ENCODE results near the gene CDKN1B.
A peak's percentile ranks its signal among the peaks of the same experiment; 100 is the strongest.

The CDKN1B gene

DNA sequence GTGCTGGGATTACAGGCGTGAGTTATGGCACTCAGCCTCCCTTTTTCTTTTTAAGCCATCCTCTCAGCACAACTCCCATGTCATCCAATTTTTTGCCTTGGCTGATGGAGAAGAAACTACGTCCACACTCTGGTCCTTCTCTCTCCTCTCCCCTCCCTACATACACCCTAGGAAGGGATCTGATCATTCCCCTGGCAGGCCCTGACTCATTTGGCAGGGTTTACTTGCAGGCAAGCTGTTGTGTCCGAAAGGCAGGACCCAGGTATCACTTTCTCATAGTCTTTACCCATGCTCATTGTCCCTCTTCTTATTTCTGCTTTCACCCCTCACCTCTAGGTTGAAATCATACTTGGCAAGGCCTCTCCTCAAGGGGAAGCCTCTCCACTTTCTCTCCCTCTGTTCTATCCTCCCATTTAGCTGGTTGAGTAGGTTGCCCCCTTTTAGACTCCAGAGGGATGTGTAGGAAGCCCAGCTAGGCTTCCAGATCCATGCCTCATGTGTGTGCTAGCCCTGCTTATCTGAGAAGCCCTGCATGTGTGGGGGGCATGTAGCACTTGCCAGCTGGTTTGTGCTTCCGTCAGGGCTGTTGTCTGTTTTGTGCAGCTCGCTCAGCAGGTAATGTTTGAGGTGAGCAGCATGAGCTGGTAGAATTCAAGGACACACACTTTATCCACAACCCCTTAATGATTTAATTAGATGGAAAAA, 36.0 kb upstream of the CDKN1B start:
- TF ChIP-seq, protein P1, sequence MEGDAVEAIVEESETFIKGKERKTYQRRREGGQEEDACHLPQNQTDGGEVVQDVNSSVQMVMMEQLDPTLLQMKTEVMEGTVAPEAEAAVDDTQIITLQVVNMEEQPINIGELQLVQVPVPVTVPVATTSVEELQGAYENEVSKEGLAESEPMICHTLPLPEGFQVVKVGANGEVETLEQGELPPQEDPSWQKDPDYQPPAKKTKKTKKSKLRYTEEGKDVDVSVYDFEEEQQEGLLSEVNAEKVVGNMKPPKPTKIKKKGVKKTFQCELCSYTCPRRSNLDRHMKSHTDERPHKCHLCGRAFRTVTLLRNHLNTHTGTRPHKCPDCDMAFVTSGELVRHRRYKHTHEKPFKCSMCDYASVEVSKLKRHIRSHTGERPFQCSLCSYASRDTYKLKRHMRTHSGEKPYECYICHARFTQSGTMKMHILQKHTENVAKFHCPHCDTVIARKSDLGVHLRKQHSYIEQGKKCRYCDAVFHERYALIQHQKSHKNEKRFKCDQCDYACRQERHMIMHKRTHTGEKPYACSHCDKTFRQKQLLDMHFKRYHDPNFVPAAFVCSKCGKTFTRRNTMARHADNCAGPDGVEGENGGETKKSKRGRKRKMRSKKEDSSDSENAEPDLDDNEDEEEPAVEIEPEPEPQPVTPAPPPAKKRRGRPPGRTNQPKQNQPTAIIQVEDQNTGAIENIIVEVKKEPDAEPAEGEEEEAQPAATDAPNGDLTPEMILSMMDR (IDR thresholded peaks at IDR 0.05; ENCODE audit: low read length, missing control alignments) = no peak
- DNase-seq (ENCODE audit: low read depth) = no peak
- no peak overlapping the region for H3K4me3 ChIP-seq (replicated peaks; ENCODE audit: low read depth, low read length)

DNA sequence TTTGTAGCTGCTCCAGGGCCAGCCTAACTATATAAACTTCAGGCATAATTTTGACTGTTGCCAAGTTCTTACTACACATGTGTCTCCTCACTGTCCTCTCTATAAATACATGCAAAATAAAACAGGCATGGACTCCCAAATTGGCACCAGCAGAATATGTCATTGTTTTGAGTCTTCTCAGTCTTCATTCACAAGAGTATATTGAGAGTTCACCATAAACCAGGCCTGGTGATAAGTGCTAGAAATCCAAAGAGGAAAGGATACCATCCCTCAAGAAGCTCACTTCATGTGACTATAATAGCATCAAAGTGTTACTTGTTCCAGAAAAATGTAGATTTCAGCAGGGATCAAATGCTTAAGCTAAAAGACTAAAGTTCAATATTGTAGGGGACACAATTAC, 34.9 kb upstream of the CDKN1B start:
- TF ChIP-seq, protein P1 (IDR thresholded peaks at IDR 0.05; ENCODE audit: low read length, missing control alignments) = no peak
- H3K4me3 ChIP-seq (replicated peaks; ENCODE audit: low read depth, low read length) = no peak overlapping the region
- no peak for DNase-seq (ENCODE audit: low read depth)

DNA sequence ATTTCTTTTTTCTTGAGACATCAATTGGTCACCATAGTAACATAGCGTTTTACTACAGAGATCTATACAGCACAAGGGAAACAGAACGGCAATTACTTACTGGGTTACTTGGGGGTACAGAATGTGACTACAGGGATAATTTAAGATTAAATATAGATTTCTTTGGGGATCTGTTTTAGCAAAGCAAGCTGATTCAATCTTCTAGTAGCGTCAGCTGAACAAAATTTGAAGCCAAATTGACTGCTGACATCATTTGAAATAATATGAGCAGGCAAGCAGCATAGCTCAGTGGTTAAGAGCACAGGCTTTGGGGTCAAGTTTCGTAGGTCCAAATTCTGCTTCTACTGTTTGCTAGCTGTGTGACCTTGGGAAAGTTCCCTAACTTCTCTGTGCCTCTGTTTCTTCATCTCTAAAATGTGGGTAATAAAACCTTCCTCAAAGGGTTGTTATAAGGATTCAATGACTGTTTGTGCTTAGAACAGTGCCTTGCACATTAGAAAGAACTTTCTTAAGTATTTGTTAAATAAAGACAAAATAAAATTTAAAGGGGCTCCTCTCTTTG, 34.0 kb upstream of the CDKN1B start:
- no peak overlapping the region for H3K4me3 ChIP-seq (replicated peaks; ENCODE audit: low read depth, low read length)
- DNase-seq (ENCODE audit: low read depth) = no peak
- TF ChIP-seq, protein P1 (IDR thresholded peaks at IDR 0.05; ENCODE audit: low read length, missing control alignments) = no peak

DNA sequence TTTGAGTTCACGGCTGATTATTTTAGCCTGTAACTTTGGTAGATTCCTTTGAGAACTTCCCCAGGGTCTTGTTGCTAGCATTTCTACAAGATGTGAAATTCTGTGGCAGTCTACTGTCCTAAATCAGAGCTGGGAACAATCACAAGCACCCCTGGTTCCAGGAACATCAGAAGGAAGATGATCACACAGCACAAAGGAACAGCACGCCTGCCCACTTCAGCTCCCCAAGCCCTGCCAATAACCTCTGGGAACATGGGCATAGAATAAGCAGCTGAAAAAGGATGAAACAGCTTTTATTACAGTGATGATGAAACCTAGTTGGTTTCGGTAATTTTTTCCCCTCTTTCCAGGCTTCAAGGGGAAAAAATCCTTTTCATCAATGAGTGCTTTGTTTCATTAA, 33.4 kb upstream of the CDKN1B start:
- H3K4me3 ChIP-seq (replicated peaks; ENCODE audit: low read depth, low read length) = no peak overlapping the region
- DNase-seq (ENCODE audit: low read depth) = no peak
- TF ChIP-seq, protein P1 (IDR thresholded peaks at IDR 0.05; ENCODE audit: low read length, missing control alignments) = no peak

DNA sequence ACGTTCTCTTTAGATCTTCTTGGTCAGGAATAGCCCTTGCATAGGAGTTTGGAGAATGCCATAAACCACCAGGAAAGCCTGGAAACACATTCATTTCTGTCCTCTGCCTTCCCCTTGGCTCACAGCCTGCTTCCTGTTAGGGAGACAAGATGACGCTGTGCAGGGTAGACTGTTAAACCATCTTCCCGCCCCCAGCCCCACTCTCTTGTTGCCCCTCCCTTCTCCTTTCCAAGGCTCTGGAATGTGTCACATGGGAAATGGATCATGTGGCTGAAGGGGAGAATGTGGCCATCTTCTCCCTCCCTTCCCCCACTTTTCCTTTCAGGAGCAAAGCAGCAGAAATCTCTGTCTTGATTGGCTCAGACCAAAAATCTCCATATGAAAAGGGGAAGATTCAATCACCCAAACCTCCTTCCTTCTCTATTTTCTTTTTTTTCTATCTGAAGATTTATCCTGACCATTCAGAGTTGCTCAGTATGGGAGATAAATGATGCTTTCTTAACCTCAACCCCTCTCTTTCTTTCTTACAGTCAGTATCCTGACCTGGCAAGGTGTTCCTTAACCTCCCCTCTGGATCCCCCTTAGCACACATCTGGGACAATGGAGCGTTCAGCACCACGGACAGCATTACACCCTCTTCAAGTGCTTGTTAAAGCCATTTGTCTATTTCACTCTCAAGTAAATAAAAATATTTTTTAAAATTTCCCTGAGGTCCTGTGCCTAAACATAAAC, 32.6 kb upstream of the CDKN1B start:
- H3K4me3 ChIP-seq (replicated peaks; ENCODE audit: low read depth, low read length) = no peak overlapping the region
- TF ChIP-seq, protein P1 (IDR thresholded peaks at IDR 0.05; ENCODE audit: low read length, missing control alignments) = no peak
- peak; percentile 68 for DNase-seq (ENCODE audit: low read depth)

DNA sequence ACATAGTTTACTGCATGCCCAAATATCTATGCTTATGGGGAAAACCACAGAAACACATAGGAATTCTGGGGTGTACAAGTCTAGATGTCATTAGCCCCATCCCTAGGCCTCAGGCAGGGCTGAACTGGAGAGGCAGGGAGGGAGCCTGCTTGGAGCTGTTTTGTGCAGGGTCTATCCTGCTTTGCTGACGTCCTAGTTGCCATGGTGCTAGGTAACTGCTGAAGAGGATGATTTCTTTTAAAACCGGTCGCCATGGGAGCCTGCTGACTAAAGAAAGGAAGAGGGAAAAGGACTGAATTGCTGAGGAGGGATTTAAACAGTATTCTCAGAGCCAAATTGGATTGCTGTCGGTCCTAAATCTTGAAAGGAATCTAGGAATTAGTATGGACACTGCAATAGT, 31.9 kb upstream of the CDKN1B start:
- H3K4me3 ChIP-seq (replicated peaks; ENCODE audit: low read depth, low read length) = no peak overlapping the region
- TF ChIP-seq, protein P1 (IDR thresholded peaks at IDR 0.05; ENCODE audit: low read length, missing control alignments) = no peak
- no peak for DNase-seq (ENCODE audit: low read depth)
